GM21423 (cell line): ENCODE data around the gene CYP3A4.
"Not testable (repeated sequence)": the region's sequence is repeated elsewhere in the genome, so short reads cannot be mapped to it uniquely, and the experiment has no call there.

Experiments used
- ATAC-seq: cut with Tn5 transposase; IDR thresholded peaks from one replicate; pipeline ENCODE4 v1.9.1; 2021; ENCODE audit warnings: mild to moderate bottlenecking, moderate library complexity; ENCODE audit not compliant: unreplicated experiment

CYP3A4 gene

GRCh38 chr7:99784007-99784406 lies at the start of gene CYP3A4:
TSS of gene CYP3A4 (minus strand) at chr7:99784184. CDS start at chr7:99784081, 103 bp downstream.
- no peak for ATAC-seq

GRCh38 chr7:99833289-99833877 lies 49.4 kb upstream of the CYP3A4 start:
- no peak for ATAC-seq

- ATAC-seq, result no peak
These were observed 47.6 kb upstream of the CYP3A4 start for GRCh38 chr7:99831595-99831994.

GRCh38 chr7:99829524-99830160 lies 45.7 kb upstream of the CYP3A4 start:
- no peak for ATAC-seq

GRCh38 chr7:99828811-99829210 lies 44.8 kb upstream of the CYP3A4 start:
- no peak for ATAC-seq

- no peak for ATAC-seq
These were observed 43.2 kb upstream of the CYP3A4 start for GRCh38 chr7:99827040-99827778.

GRCh38 chr7:99825873-99826272 lies 41.9 kb upstream of the CYP3A4 start:
- no peak for ATAC-seq

- no peak for ATAC-seq
These were observed 41.5 kb upstream of the CYP3A4 start for GRCh38 chr7:99825452-99825851.

GRCh38 chr7:99824091-99824490 lies 40.1 kb upstream of the CYP3A4 start:
- no peak for ATAC-seq

GRCh38 chr7:99822731-99823718 lies 39.0 kb upstream of the CYP3A4 start:
- ATAC-seq, result no peak

- ATAC-seq, result no peak
These were observed 36.5 kb upstream of the CYP3A4 start for GRCh38 chr7:99820408-99821027.

GRCh38 chr7:99808766-99809165 lies 24.8 kb upstream of the CYP3A4 start:
- no peak for ATAC-seq

GRCh38 chr7:99806839-99807478 lies 23.0 kb upstream of the CYP3A4 start:
- no peak for ATAC-seq

GRCh38 chr7:99805641-99806040 lies 21.7 kb upstream of the CYP3A4 start:
- ATAC-seq, result no peak

GRCh38 chr7:99803118-99803517 lies 19.1 kb upstream of the CYP3A4 start:
- ATAC-seq, result not testable (repeated sequence)

- not testable (repeated sequence) for ATAC-seq
These were observed 17.4 kb upstream of the CYP3A4 start for GRCh38 chr7:99801407-99801806.

GRCh38 chr7:99798972-99799371 lies 15.0 kb upstream of the CYP3A4 start:
- ATAC-seq, result no peak

GRCh38 chr7:99795864-99796263 lies 11.9 kb upstream of the CYP3A4 start:
- not testable (repeated sequence) for ATAC-seq

GRCh38 chr7:99794585-99795502 lies 10.9 kb upstream of the CYP3A4 start:
- no peak for ATAC-seq
